ENCODE results near the gene KDM2B.

- TF ChIP-seq, protein P1, sequence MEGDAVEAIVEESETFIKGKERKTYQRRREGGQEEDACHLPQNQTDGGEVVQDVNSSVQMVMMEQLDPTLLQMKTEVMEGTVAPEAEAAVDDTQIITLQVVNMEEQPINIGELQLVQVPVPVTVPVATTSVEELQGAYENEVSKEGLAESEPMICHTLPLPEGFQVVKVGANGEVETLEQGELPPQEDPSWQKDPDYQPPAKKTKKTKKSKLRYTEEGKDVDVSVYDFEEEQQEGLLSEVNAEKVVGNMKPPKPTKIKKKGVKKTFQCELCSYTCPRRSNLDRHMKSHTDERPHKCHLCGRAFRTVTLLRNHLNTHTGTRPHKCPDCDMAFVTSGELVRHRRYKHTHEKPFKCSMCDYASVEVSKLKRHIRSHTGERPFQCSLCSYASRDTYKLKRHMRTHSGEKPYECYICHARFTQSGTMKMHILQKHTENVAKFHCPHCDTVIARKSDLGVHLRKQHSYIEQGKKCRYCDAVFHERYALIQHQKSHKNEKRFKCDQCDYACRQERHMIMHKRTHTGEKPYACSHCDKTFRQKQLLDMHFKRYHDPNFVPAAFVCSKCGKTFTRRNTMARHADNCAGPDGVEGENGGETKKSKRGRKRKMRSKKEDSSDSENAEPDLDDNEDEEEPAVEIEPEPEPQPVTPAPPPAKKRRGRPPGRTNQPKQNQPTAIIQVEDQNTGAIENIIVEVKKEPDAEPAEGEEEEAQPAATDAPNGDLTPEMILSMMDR (IDR thresholded peaks at IDR 0.05; ENCODE audit: low read length) = no peak
- no peak for TF ChIP-seq EZH2 (optimal IDR thresholded peaks at IDR 0.05; ENCODE audit: low read depth, low read length)
- TF ChIP-seq EZH2phosphoT487 (IDR thresholded peaks at IDR 0.05; ENCODE audit: low read length) = no peak
Observed at GRCh38 chr12:121472150-121472905, 108.5 kb downstream of the KDM2B start.

All from MM.1S (cell line).